WTC11 (cell line): ENCODE results near the gene NUB1. TPM values are rescaled to one million over a fixed set of nuclear protein-coding genes. Genes with fewer than 3 reads are reported as not detected.

ENCODE experiments used
- AR ChIP-seq: fragments of 250-450 bp; sonication (Bioruptor Pico); IDR thresholded peaks from 2 replicates; pipeline ENCODE4 v1.9.0; 2021; ENCODE audit warnings: mild to moderate bottlenecking
- ATF3 ChIP-seq: sonication (generic); formaldehyde crosslinking; conservative IDR thresholded peaks from 2 replicates; pipeline ENCODE4 v1.8.1; 2022; ENCODE audit warnings: mild to moderate bottlenecking, missing genetic modification reagents
- ATF6 ChIP-seq: sonication (generic); formaldehyde crosslinking; IDR thresholded peaks from 2 replicates; pipeline ENCODE4 v1.8.1; 2023; ENCODE audit warnings: mild to moderate bottlenecking, missing genetic modification reagents
- CDX4 ChIP-seq: fragments of 250-450 bp; sonication (Bioruptor Pico); IDR thresholded peaks from 2 replicates; pipeline ENCODE4 v1.9.0; 2021; ENCODE audit warnings: moderate library complexity, mild to moderate bottlenecking, inconsistent platforms, borderline replicate concordance
- CREB1 ChIP-seq: sonication (generic); formaldehyde crosslinking; IDR thresholded peaks from 2 replicates; pipeline ENCODE4 v1.8.0; 2023; ENCODE audit warnings: mild to moderate bottlenecking, missing genetic modification reagents
- E2F5 ChIP-seq: sonication (generic); formaldehyde crosslinking; IDR thresholded peaks from 2 replicates; pipeline ENCODE4 v1.8.1; 2022; ENCODE audit warnings: mild to moderate bottlenecking, moderate library complexity, missing genetic modification reagents
- EMX1 ChIP-seq: fragments of 250-450 bp; sonication (Bioruptor Pico); IDR thresholded peaks from 2 replicates; pipeline ENCODE4 v1.8.0; 2021; ENCODE audit warnings: mild to moderate bottlenecking
- ERG ChIP-seq: fragments of 250-450 bp; sonication (Bioruptor Pico); IDR thresholded peaks from 2 replicates; pipeline ENCODE4 v1.8.0; 2021; ENCODE audit warnings: mild to moderate bottlenecking
- FOXP1 ChIP-seq: sonication (generic); formaldehyde crosslinking; IDR thresholded peaks from 2 replicates; pipeline ENCODE4 v1.8.0; 2022; ENCODE audit warnings: missing genetic modification reagents, mild to moderate bottlenecking, moderate library complexity, borderline replicate concordance
- GABPB1 ChIP-seq: sonication (generic); formaldehyde crosslinking; IDR thresholded peaks from 2 replicates; pipeline ENCODE4 v1.8.1; 2023; ENCODE audit warnings: mild to moderate bottlenecking, missing genetic modification reagents
- JUN ChIP-seq: sonication (generic); formaldehyde crosslinking; IDR thresholded peaks from 2 replicates; pipeline ENCODE4 v1.8.0; 2023; ENCODE audit warnings: mild to moderate bottlenecking, missing genetic modification reagents
- MLX ChIP-seq: sonication (generic); formaldehyde crosslinking; IDR thresholded peaks from 2 replicates; pipeline ENCODE4 v1.8.1; 2023; ENCODE audit warnings: mild to moderate bottlenecking, missing genetic modification reagents, moderate library complexity
- NFATC4 ChIP-seq: fragments of 250-450 bp; sonication (Bioruptor Pico); IDR thresholded peaks from 2 replicates; pipeline ENCODE4 v1.9.0; 2021; ENCODE audit warnings: mild to moderate bottlenecking
- PRDM15 ChIP-seq: sonication (generic); formaldehyde crosslinking; IDR thresholded peaks from 2 replicates; pipeline ENCODE4 v1.8.0; 2022; ENCODE audit warnings: missing genetic modification reagents
- SOX15 ChIP-seq: fragments of 250-450 bp; sonication (Bioruptor Pico); IDR thresholded peaks from 2 replicates; pipeline ENCODE4 v1.9.0; 2021; ENCODE audit warnings: mild to moderate bottlenecking
- TEAD4 ChIP-seq: sonication (generic); formaldehyde crosslinking; IDR thresholded peaks from 2 replicates; pipeline ENCODE4 v1.8.0; 2022; ENCODE audit warnings: mild to moderate bottlenecking, missing genetic modification reagents
- ZMAT4 ChIP-seq: fragments of 250-450 bp; sonication (Bioruptor Pico); IDR thresholded peaks from 2 replicates; pipeline ENCODE4 v1.9.0; 2021; ENCODE audit warnings: mild to moderate bottlenecking
- ZNF532 ChIP-seq: fragments of 250-450 bp; sonication (Bioruptor Pico); IDR thresholded peaks from 2 replicates; pipeline ENCODE4 v1.9.0; 2021; ENCODE audit warnings: mild to moderate bottlenecking, borderline replicate concordance
- total RNA-seq: library from RNA; stranded (reverse); gene quantifications from 3 replicates; pipeline ENCODE4 v1.2.3, GENCODE V29; 2021

Gene NUB1
- total RNA-seq, 1 experiment from 2014 or later: 38.3 TPM

GRCh38 chr7:151381348-151382078 is 39.9 kb downstream of the NUB1 start (continued):
- no peak for TF ChIP-seq PRDM15 (CRISPR knock-in tag)
- no peak for TF ChIP-seq ZNF532 (CRISPR knock-in tag)
- TF ChIP-seq ERG (CRISPR knock-in tag): no peak
- no peak for TF ChIP-seq EMX1
- TF ChIP-seq NFATC4: no peak
- no peak for TF ChIP-seq SOX15 (CRISPR knock-in tag)
- no peak for TF ChIP-seq ATF3 (CRISPR knock-in tag)
- TF ChIP-seq TEAD4 (CRISPR knock-in tag): no peak
- no peak for TF ChIP-seq GABPB1
- TF ChIP-seq JUN: no peak
- TF ChIP-seq E2F5 (CRISPR knock-in tag): no peak; the same call in 1 of the 2 replicates
- no peak for TF ChIP-seq ATF6 (CRISPR knock-in tag)
- no peak for TF ChIP-seq AR
- no peak for TF ChIP-seq CREB1 (CRISPR knock-in tag)
- no peak for TF ChIP-seq ZMAT4 (CRISPR knock-in tag)
- no peak for TF ChIP-seq MLX (CRISPR knock-in tag)
- TF ChIP-seq CDX4 (CRISPR knock-in tag): no peak
- no peak; the same call in 1 of the 2 replicates for TF ChIP-seq FOXP1 (CRISPR knock-in tag)
